Choroid plexus epithelial cell (primary cell): ENCODE data around the gene AMN.

Experiments
- DNase-seq: peaks from one replicate; pipeline ENCODE4 v3.0.0-alpha.2; 2010; ENCODE audit warnings: low read depth
- H3K4me3 ChIP-seq: 2 replicates; pipeline ENCODE4 v1.5.1; 2011; ENCODE audit warnings: low read depth, mild to moderate bottlenecking, control low read depth, low read length, moderate library complexity
- CTCF ChIP-seq: conservative IDR thresholded peaks from 2 replicates; pipeline ENCODE4 v1.5.1; 2011; ENCODE audit warnings: low read depth, mild to moderate bottlenecking, control low read depth, inconsistent platforms, low read length, moderate library complexity

The AMN gene

GRCh38 chr14:102909462-102909861 lies 13.0 kb upstream of the AMN start:
- no peak for TF ChIP-seq CTCF
- no peak overlapping the region for H3K4me3 ChIP-seq
- DNase-seq, result no peak

- H3K4me3 ChIP-seq, result no peak overlapping the region
- no peak for DNase-seq
- TF ChIP-seq CTCF, result no peak
Observed at GRCh38 chr14:102909911-102910310, 12.6 kb upstream of the AMN start.

- no peak for TF ChIP-seq CTCF
- H3K4me3 ChIP-seq, result no peak overlapping the region
- DNase-seq, result no peak
Observed at GRCh38 chr14:102910442-102910841, 12.0 kb upstream of the AMN start.

GRCh38 chr14:102911541-102911951 lies 10.9 kb upstream of the AMN start:
- TF ChIP-seq CTCF, result no peak
- no peak for DNase-seq
- no peak overlapping the region for H3K4me3 ChIP-seq

- no peak for TF ChIP-seq CTCF
- H3K4me3 ChIP-seq, result no peak overlapping the region
- no peak for DNase-seq
Observed at GRCh38 chr14:102911991-102912761, 10.3 kb upstream of the AMN start.

GRCh38 chr14:102913341-102914211 lies 8.9 kb upstream of the AMN start:
- TF ChIP-seq CTCF, result peak; percentile 22
- H3K4me3 ChIP-seq, result no peak overlapping the region
- DNase-seq, result no peak
